ENCODE measurements around the gene SLC24A4. TPM values are rescaled to one million over a fixed set of nuclear protein-coding genes. Genes with fewer than 3 reads are reported as not detected.

SLC24A4 gene
- total RNA-seq, 1 donor from 2014 or later, result 1.5 TPM

DNA sequence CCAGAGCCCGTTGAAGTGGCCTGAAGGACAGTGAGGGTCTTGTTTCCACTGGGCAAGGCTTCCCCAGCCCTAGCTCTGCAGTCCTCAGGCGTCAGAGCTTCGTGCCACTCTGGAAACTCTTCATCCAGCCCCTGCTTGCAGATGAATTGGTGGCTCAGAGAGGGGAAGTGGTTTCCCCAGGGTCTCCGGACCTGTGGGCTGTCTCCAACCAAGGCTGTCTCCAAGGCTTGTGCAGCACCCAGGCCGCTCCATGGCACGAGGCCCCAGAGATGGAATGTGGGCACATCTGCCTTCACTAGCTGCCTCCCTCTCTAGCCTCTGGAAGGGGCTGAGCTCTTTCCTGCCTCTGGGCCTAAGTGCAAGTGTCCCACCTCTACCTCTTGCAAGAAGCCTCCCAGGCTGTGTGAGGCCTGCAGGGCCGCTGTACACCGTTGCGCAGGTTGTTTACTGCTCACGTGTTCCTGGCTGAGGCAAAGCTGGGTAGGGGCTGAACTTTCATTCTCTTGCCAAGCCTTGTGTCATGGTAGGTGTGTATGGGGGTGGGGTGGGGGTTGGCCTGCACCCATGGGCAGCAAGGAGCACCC is 201.7 kb downstream of the SLC24A4 start:
- Histone ChIP-seq H3K36me3 (no peaks in the 10 kb centered on the region), H3K27me3 (no peaks in the 10 kb centered on the region), H3K4me3 (no peak overlapping the region), H3K4me1 (peaks cover 23% of the 10 kb centered on the region), H3K9me3 (no peaks in the 10 kb centered on the region), H3K27ac (no peak overlapping the region)
- intact Hi-C loops (cut with DNase I), result no loop called here
- no peak for TF ChIP-seq POLR2AphosphoS5 (IDR thresholded peaks at IDR 0.05; ENCODE audit: insufficient read depth in 1 of 2, low read depth in 1 of 2)
- DNase-seq (ENCODE audit: extremely low spot score in 2 of 2), result no peak

- Histone ChIP-seq H3K36me3 (no peaks in the 10 kb centered on the region), H3K27ac (no peak overlapping the region), H3K4me3 (no peak overlapping the region), H3K9me3 (no peaks in the 10 kb centered on the region), H3K4me1 (peaks cover 23% of the 10 kb centered on the region), H3K27me3 (no peaks in the 10 kb centered on the region)
- DNase-seq (ENCODE audit: extremely low spot score in 2 of 2), result no peak
- no peak for TF ChIP-seq POLR2AphosphoS5 (IDR thresholded peaks at IDR 0.05; ENCODE audit: insufficient read depth in 1 of 2, low read depth in 1 of 2)
- no peak for TF ChIP-seq POLR2A (IDR thresholded peaks at IDR 0.05)
- TF ChIP-seq, protein P1, sequence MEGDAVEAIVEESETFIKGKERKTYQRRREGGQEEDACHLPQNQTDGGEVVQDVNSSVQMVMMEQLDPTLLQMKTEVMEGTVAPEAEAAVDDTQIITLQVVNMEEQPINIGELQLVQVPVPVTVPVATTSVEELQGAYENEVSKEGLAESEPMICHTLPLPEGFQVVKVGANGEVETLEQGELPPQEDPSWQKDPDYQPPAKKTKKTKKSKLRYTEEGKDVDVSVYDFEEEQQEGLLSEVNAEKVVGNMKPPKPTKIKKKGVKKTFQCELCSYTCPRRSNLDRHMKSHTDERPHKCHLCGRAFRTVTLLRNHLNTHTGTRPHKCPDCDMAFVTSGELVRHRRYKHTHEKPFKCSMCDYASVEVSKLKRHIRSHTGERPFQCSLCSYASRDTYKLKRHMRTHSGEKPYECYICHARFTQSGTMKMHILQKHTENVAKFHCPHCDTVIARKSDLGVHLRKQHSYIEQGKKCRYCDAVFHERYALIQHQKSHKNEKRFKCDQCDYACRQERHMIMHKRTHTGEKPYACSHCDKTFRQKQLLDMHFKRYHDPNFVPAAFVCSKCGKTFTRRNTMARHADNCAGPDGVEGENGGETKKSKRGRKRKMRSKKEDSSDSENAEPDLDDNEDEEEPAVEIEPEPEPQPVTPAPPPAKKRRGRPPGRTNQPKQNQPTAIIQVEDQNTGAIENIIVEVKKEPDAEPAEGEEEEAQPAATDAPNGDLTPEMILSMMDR (IDR thresholded peaks at IDR 0.05), result no peak
- intact Hi-C loops (cut with DNase I), result no loop called here
These were observed 202.5 kb downstream of the SLC24A4 start for GRCh38 chr14:92525322-92526095.

- DNase-seq (ENCODE audit: extremely low spot score in 2 of 2), result no peak
- intact Hi-C loops (cut with DNase I), result no loop called here
- H3K27me3 ChIP-seq, result no peaks in the 10 kb centered on the region
- H3K9me3 ChIP-seq, result no peaks in the 10 kb centered on the region
- H3K4me1 ChIP-seq, result peaks cover 26% of the 10 kb centered on the region
- no peak overlapping the region for H3K4me3 ChIP-seq
- no peaks in the 10 kb centered on the region for H3K36me3 ChIP-seq
- H3K27ac ChIP-seq, result no peak overlapping the region
- TF ChIP-seq POLR2A (IDR thresholded peaks at IDR 0.05) (no peak), POLR2AphosphoS5 (IDR thresholded peaks at IDR 0.05; ENCODE audit: insufficient read depth in 1 of 2, low read depth in 1 of 2) (no peak)
- TF ChIP-seq, protein P1 (IDR thresholded peaks at IDR 0.05), result no peak
These were observed 204.8 kb downstream of the SLC24A4 start for GRCh38 chr14:92527721-92528120.

- no peak overlapping the region for H3K4me3 ChIP-seq
- TF ChIP-seq POLR2A (IDR thresholded peaks at IDR 0.05) (no peak), POLR2AphosphoS5 (IDR thresholded peaks at IDR 0.05; ENCODE audit: insufficient read depth in 1 of 2, low read depth in 1 of 2) (no peak)
- TF ChIP-seq, protein P1 (IDR thresholded peaks at IDR 0.05), result no peak
- H3K4me1 ChIP-seq, result peaks cover 24% of the 10 kb centered on the region
These were observed 205.6 kb downstream of the SLC24A4 start for GRCh38 chr14:92528486-92529100.

GRCh38 chr14:92529903-92530302 is 206.9 kb downstream of the SLC24A4 start:
- no peaks in the 10 kb centered on the region for H3K27me3 ChIP-seq
- TF ChIP-seq, protein P1 (IDR thresholded peaks at IDR 0.05), result no peak
- no peak for TF ChIP-seq POLR2A (IDR thresholded peaks at IDR 0.05)
- TF ChIP-seq POLR2AphosphoS5 (IDR thresholded peaks at IDR 0.05; ENCODE audit: insufficient read depth in 1 of 2, low read depth in 1 of 2), result no peak
- no peaks in the 10 kb centered on the region for H3K9me3 ChIP-seq
- DNase-seq (ENCODE audit: extremely low spot score in 2 of 2), result no peak
- H3K36me3 ChIP-seq, result no peaks in the 10 kb centered on the region
- no peak overlapping the region for H3K4me3 ChIP-seq
- intact Hi-C loops (cut with DNase I), result no loop called here
- no peak overlapping the region for H3K27ac ChIP-seq
- H3K4me1 ChIP-seq, result peaks cover 15% of the 10 kb centered on the region

More at GRCh38 chr14:92528486-92529100, 205.6 kb downstream of the SLC24A4 start:
- no peaks in the 10 kb centered on the region for H3K27me3 ChIP-seq
- H3K27ac ChIP-seq, result no peak overlapping the region
- no peaks in the 10 kb centered on the region for H3K9me3 ChIP-seq
- DNase-seq (ENCODE audit: extremely low spot score in 2 of 2), result no peak
- H3K36me3 ChIP-seq, result no peaks in the 10 kb centered on the region
- intact Hi-C loops (cut with DNase I), result no loop called here

Measured in vagina (tissue), 2 donors.